Left colon (tissue), 2 donors: ENCODE data around the gene PTTG2. TPM values are rescaled to one million over a fixed set of nuclear protein-coding genes. Genes with fewer than 3 reads are reported as not detected.
A peak's percentile ranks its signal among the peaks of the same experiment; 100 is the strongest.

Source experiments
- ATAC-seq: fragments of 200-7000 bp; cut with Tn5 transposase; one replicate; pipeline ENCODE4 v1.9.1; 2020; ENCODE audit warnings: mild to moderate bottlenecking, moderate library complexity
- DNase-seq, 2 donors: peaks; one replicate each; pipeline ENCODE4 v3.0.0-alpha.2; 2020
- intact Hi-C, 2 donors: fragments of 100-400 bp; cut with DNase I in 1 of 2; cut with micrococcal nuclease in 1 of 2; formaldehyde crosslinking; loops; one replicate each; pipeline versions ENCODE4 v1.11.2 to v1.14.0; 2022; cut with DNase I, micrococcal nuclease
- total RNA-seq, 2 donors: library from RNA; stranded (reverse); fragmentation: NEBNext Ultra II Directional; extraction: Animal tissue kit (Norgen Biotek cat#: 25700); gene quantifications; one replicate each; pipeline ENCODE4 v1.2.1, GENCODE V29; 2021
- donor health status: DM: no; HTN: no; CAD: no.
- donor health status: DM: yes; HTN: yes; CAD: no.

PTTG2 gene
- total RNA-seq, 2 donors from 2014 or later = 0.46 to 0.67 TPM

DNA sequence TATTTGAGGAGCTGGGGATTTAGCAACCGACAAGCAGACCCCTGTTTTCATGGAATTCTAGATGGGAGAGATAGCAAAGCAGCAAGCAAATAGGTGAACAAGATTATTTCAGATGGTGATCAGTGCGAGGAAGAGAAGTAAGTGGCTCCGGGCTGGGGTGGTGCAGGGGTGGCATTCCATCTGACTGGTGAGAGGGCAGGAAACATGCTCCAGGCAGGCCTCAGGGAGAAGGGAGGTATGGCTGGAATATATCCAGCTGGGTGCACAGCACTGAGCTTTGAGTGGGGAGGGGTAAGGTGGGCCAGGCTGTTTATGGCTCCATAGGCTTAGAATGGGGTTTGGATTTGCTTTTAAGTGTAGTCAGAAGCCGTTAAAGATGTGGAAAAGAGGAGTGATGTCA, 21.2 kb downstream of the PTTG2 start:
- intact Hi-C loops = no loop called here
- ATAC-seq (no peak), DNase-seq (no peak)

DNA sequence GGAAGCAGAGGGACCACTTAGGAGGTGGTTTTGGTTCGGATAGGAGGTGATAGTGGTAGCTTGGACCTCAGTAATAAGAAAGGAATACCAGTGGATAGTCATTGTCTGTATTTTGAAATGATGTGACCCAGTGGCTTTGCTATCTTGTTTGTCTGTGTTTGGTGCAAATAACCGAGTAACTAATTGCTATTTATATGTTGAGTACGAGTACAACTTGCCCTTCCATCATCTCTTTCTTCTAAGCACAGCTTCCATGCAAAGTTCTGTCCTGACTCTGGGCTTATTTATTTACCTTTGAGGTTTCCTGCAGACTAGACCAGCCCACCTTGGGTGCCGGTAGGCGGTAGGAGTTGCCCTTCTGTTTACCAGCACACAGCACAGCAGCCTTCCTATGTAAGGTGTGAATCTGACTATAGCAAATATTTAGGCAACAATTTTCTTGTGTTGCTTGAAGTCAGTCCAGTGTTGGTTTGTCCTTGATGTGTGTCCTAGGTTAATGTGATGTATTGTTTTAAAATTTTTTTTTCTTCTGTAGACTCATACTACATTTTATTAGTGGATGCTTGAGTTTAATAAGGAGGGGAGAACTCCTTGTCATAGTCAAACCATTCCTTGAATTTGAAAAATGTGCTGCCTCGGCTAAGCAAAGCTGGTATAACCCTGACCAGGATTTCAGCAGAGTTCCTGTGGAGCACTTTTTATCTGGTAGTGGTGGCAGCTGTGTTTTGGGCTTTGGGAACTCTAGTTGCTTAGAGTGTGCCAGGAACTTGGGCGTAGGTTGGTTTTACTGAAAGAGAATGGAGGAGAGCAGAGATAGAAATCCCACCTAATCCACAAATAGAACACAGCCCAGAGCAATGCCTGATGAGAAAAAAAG, 21.9 kb downstream of the PTTG2 start:
- intact Hi-C loops = no loop called here
- DNase-seq (no peak), ATAC-seq (no peak)

DNA sequence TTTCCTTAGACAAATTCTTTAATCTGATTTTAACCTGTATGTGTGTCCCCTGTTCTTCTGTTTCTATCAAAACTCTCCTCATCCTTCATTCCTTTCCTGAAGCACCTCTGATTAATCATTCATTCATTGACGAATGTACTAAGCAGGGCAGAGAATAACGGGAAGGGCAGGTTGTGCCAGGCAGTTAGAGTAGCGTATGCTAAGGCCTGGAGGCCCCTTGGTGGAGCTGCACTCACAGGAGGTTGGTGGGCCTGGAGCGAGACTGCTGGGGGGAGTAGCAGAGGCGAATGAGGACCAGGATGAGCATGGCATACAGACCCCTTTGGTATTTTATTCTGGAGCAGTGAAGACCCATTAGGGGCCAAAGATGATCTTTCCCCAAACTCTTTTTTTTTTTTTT, 22.5 kb downstream of the PTTG2 start:
- ATAC-seq = no peak
- no peak for DNase-seq
- intact Hi-C loops = no loop called here

DNA sequence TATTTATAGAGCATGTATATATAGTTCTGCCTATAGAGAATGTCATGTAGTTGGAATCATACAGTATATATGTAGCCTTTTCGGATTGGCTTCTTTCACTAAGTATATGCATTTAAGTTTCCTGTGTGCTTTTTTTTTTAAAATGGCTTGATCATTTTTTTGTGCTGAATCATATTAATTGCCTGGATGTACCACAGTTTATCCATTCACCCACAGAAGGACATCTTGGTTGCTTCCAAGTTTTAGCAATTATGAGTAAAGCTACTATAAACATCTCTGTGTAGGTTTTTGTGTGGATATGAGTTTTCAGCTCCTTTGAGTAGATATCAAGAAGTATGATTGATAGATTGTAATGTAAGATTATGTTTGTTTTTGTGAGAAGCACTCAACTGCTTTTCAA, 23.8 kb downstream of the PTTG2 start:
- ATAC-seq (no peak), DNase-seq (no peak)
- intact Hi-C loops = no loop called here

GRCh38 chr4:37985730-37986275, 25.6 kb downstream of the PTTG2 start:
- intact Hi-C loops = no loop called here
- ATAC-seq = no peak
- DNase-seq = no peak

- ATAC-seq = no peak
- DNase-seq = no peak
- intact Hi-C loops = no loop called here
These were observed 28.5 kb downstream of the PTTG2 start for GRCh38 chr4:37988670-37989069.

- DNase-seq = no peak
- ATAC-seq = no peak
- intact Hi-C loops = no loop called here
These were observed 29.4 kb downstream of the PTTG2 start for GRCh38 chr4:37989398-37990260.

- ATAC-seq (no peak), DNase-seq (no peak)
- intact Hi-C loops = no loop called here
These were observed 30.6 kb downstream of the PTTG2 start for GRCh38 chr4:37990731-37991245.

GRCh38 chr4:37991623-37992410, 31.6 kb downstream of the PTTG2 start:
- DNase-seq (no peak), ATAC-seq (no peak)
- intact Hi-C loops = no loop called here

- intact Hi-C loops = no loop called here
- DNase-seq = no peak
- ATAC-seq = no peak
These were observed 33.6 kb downstream of the PTTG2 start for GRCh38 chr4:37993806-37994205.

DNA sequence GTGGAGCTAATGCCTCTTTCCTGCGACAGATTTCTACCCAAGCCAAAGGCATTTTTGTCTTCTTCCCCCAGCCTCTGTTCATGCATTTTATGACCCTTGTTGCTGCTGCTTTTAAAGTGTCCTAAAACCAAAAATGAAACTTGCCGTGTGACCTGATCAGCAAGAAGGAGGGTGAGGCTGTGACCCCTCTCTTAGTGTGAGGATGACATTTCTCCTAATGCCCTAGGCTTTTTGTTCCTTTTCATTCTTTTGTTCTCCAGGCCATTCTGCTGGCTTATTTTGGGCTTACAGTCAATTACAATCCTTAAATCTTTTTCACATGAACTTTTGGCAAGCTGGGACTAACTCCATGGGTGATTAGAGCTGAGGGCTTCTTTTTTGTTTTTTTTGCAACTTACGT, 34.4 kb downstream of the PTTG2 start:
- ATAC-seq = no peak
- intact Hi-C loops = no loop called here
- no peak for DNase-seq

GRCh38 chr4:37995299-37995821, 35.2 kb downstream of the PTTG2 start:
- no peak for DNase-seq
- intact Hi-C loops = no loop called here
- ATAC-seq = no peak

- DNase-seq (peak; percentile 52 to 69), ATAC-seq (peak; percentile 69)
- intact Hi-C loops = no loop called here
These were observed 36.0 kb downstream of the PTTG2 start for GRCh38 chr4:37995981-37996775.

DNA sequence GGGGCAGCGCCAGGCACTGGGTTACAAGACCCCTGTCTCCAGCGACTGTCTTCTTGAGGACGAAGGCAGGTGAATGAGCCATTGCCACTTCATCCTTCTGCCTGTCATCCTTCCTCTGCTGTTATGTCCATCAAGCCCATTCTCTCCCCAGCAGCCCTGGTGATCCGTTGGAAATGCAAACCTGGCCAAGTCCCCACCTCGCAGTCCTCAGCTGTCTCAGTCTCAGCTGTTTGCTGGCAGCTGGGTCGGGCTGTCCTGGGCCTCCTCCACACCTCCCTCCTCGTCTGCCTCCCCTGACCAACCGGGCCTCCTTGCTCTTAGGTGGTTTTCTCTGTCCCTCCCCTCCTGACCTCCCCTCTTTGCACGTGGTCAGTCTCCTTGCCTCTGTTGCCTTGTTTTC, 38.0 kb downstream of the PTTG2 start:
- no peak for ATAC-seq
- intact Hi-C loops = no loop called here
- DNase-seq = no peak

DNA sequence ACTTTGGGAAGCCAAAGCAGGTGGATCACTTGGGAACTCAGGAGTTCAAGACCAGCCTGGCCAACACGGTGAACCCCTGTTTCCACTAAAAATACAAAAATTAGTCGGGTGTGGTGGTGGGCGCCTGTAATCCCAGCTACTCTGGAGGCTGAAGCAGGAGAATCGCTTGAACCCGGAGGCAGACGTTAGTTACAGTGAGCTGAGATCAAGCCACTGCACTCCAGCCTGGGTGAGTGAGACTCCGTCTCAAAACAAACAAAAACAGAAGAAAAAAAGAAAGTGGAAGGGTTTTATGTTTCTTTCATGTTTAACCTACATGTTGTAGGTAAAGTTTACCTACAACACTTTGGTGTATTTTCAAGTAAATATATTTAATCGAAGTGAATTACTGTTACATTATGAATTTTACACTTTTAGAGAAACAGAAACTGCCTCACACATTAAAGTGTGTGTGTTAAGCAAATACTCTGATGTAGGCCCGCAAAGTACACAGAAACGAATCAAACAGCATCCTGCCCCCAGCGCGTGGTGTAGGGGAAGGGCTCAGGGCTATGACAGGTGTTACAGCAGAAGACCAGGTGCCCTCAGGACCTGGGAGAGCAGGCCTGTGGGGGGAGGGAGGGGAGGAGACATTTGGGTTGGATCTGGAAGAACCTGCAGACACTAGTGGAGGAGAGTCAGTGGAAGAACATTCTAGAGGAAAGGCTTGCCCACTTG, 39.0 kb downstream of the PTTG2 start:
- intact Hi-C loops = no loop called here
- DNase-seq (peak in 1 of 2 donors; percentile 37), ATAC-seq (peak; percentile 84)

DNA sequence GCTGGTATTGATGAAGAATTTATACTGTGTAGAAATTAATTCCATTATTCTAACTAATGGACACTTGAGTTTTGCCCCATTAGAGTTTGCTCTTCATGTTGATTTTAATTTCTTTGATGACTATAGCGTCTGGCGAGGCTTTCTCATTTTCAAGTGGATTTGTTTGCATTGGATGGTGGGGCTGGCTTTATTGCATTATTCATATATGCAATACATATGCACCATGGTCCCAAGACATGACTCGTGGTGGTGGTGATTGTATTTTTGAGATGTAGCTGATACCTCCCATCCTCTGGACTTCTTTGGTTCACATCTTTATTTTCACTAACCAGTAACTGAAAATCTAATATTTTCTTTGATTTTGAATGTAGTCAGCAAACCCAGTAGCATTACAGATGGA, 39.8 kb downstream of the PTTG2 start:
- DNase-seq = no peak
- intact Hi-C loops = no loop called here
- ATAC-seq = no peak

DNA sequence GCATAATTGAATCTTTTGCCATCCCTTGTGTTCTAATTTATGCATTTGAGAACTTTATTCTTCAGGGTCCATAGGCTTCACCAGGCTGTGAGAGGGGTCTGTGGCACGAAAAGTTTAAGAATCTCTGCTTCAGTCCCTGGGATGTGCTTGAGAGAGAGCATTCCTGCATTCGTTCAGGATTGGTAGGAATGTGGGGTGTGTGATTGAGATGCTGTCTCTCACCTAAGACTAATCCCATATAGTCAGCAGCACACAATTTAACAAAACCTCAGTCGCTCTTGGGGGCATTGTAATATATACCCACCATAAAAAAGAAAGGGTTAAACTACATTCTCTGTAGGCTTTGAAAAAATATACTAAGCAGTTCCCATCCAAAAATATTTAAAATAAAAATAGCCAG, 41.7 kb downstream of the PTTG2 start:
- ATAC-seq = no peak
- intact Hi-C loops = no loop called here
- no peak for DNase-seq
